ENCODE data around the gene POGZ. TPM values are rescaled to one million over a fixed set of nuclear protein-coding genes. Genes with fewer than 3 reads are reported as not detected.

Gene POGZ
- total and polyA plus RNA-seq, 2 of the 4 experiments (the other 2 are of a cell fraction): 20.8 to 33.5 TPM

GRCh38 chr1:151369302-151369610, 90.0 kb downstream of the POGZ start:
- H3K9me1 ChIP-seq (ENCODE audit: insufficient read depth, low read length): peaks cover 14% of the 10 kb centered on the region
- no peak overlapping the region for H2AK5ac ChIP-seq (ENCODE audit: low read depth, low read length)
- no peak overlapping the region for H4K8ac ChIP-seq (ENCODE audit: low read depth in 2 of 2, low read length in 2 of 2)
- no peak overlapping the region for H2BK20ac ChIP-seq (ENCODE audit: low read depth, low read length)
- peaks cover 32% of the 10 kb centered on the region for H3K36me3 ChIP-seq (ENCODE audit: control insufficient read depth, insufficient read depth, low read length)
- no peaks in the 10 kb centered on the region for H4K20me1 ChIP-seq (ENCODE audit: insufficient read depth, low read length)
- no peak overlapping the region for H3K14ac ChIP-seq (replicated peaks; ENCODE audit: low read depth, low read length)
- no peak for TF ChIP-seq RFX5 (IDR thresholded peaks at IDR 0.05; ENCODE audit: low read depth, low read length)
- TF ChIP-seq NFE2L2 (IDR thresholded peaks at IDR 0.05; ENCODE audit: low read depth, low read length): no peak
- TF ChIP-seq MAFK (IDR thresholded peaks at IDR 0.05; ENCODE audit: low read depth, low read length): no peak
- TF ChIP-seq RAD21 (IDR thresholded peaks at IDR 0.05; ENCODE audit: low read length): no peak
- TF ChIP-seq CEBPB (IDR thresholded peaks at IDR 0.05; ENCODE audit: low read depth, low read length): no peak
- no peak for TF ChIP-seq CTCF (conservative IDR thresholded peaks at IDR 0.05; ENCODE audit: low read depth, low read length)
- TF ChIP-seq MXI1 (IDR thresholded peaks at IDR 0.05; ENCODE audit: borderline replicate concordance, low read depth, low read length): no peak
- no peak for TF ChIP-seq MAZ (IDR thresholded peaks at IDR 0.05; ENCODE audit: borderline replicate concordance, low read depth, low read length)
- no peak for TF ChIP-seq ELK1 (IDR thresholded peaks at IDR 0.05; ENCODE audit: borderline replicate concordance, low read depth, low read length)
- TF ChIP-seq POLR2A (IDR thresholded peaks at IDR 0.05; ENCODE audit: low read depth, low read length): no peak
- DNase-seq (no peak), ATAC-seq (ENCODE audit: low read depth) (no peak)
- no peak overlapping the region for H2AK9ac ChIP-seq (replicated peaks; ENCODE audit: low read depth, low read length, poor library complexity)
- H3K27ac ChIP-seq (ENCODE audit: insufficient read depth, low read length): no peak overlapping the region
- H3K23ac ChIP-seq (ENCODE audit: low read depth, low read length): no peak overlapping the region
- H3K4me3 ChIP-seq (ENCODE audit: insufficient read depth, low read depth, low read length): no peak overlapping the region
- H2BK5ac ChIP-seq (ENCODE audit: low read depth, low read length, poor library complexity, severe bottlenecking): no peak overlapping the region
- H3K27me3 ChIP-seq (ENCODE audit: control insufficient read depth, insufficient read depth, low read length): no peaks in the 10 kb centered on the region
- H4K91ac ChIP-seq (ENCODE audit: insufficient read depth, low read depth, low read length): no peak overlapping the region
- no peak overlapping the region for H2BK120ac ChIP-seq (ENCODE audit: low read depth, low read length)
- H2BK15ac ChIP-seq (ENCODE audit: low read depth, low read length): no peak overlapping the region
- H3K79me1 ChIP-seq (ENCODE audit: low read depth in 1 of 2, low read length in 2 of 2): peaks cover 0 to 10% of the 10 kb centered on the region in 2 experiments; a peak in 1 of 4 replicates
- H3K56ac ChIP-seq (ENCODE audit: extremely low read depth, insufficient read depth, low read length): no peak overlapping the region
- H3K4ac ChIP-seq (ENCODE audit: low read depth, low read length): no peak overlapping the region
- H3K18ac ChIP-seq (ENCODE audit: low read depth, low read length): no peak overlapping the region
- ChIA-PET CTCF (no interaction called here), POLR2A (ENCODE audit: unreplicated experiment) (no interaction called here)
- H3K9ac ChIP-seq (ENCODE audit: low read depth, low read length): no peak overlapping the region
- peaks cover 14% of the 10 kb centered on the region for H3K4me1 ChIP-seq (ENCODE audit: control insufficient read depth, insufficient read depth, low read length)
- H3K9me3 ChIP-seq (ENCODE audit: control insufficient read depth, insufficient read depth, low read length): no peaks in the 10 kb centered on the region; the same call in 1 of the 2 replicates
- H2AFZ ChIP-seq (replicated peaks; ENCODE audit: low read length, poor library complexity): no peak overlapping the region
- intact Hi-C loops (cut with micrococcal nuclease): no loop called here
- dilution Hi-C loops (cut with HindIII; ENCODE audit: low sequenced_read_pairs, unreplicated experiment): no loop called here
- BruUV-seq (replicated peaks): no TSS peak
- in situ Hi-C loops (cut with MboI; ENCODE audit: low sequenced_read_pairs): no loop called here
- no peak overlapping the region for H4K5ac ChIP-seq (ENCODE audit: low read depth, low read length)
- WGBS, 2 experiments (ENCODE audit: extremely low coverage in 2 of 2, insufficient read length in 1 of 2): 100% methylated on average over 2 of the region's 7 CpGs; no CpG with 5 or more reads in 1 of the 2 experiments
- H3K4me2 ChIP-seq (ENCODE audit: low read depth, low read length): no peak overlapping the region

All from IMR-90 (cell line).